Neutrophil (primary cell): ENCODE results near the gene PRDM16.

Source experiments
- H3K27ac ChIP-seq: fragments of 200-600 bp; sonication (generic); 2 replicates; pipeline ENCODE4 v1.5.1; 2016; ENCODE audit warnings: mild to moderate bottlenecking, moderate library complexity
- H3K27me3 ChIP-seq: fragments of 200-600 bp; sonication (generic); 2 replicates; pipeline ENCODE4 v1.6.0; 2016; ENCODE audit warnings: mild to moderate bottlenecking
- H3K36me3 ChIP-seq: fragments of 200-600 bp; sonication (generic); 2 replicates; pipeline ENCODE4 v1.5.1; 2017
- H3K4me1 ChIP-seq, 2 experiments: fragments of 200-600 bp in 1 of 2; sonication (generic) in 1 of 2; 1 replicate in 1 of 2; 2 replicates in 1 of 2; pipeline versions ENCODE4 v1.5.1 to v1.6.1; 2013 to 2016; ENCODE audit warnings: low read depth in 1 of 2, low read length in 1 of 2, mild to moderate bottlenecking in 1 of 2, moderate library complexity in 1 of 2; ENCODE audit not compliant: control insufficient read depth in 1 of 2, insufficient read depth in 1 of 2
- H3K4me3 ChIP-seq, 2 experiments: fragments of 200-600 bp in 1 of 2; sonication (generic) in 1 of 2; 1 replicate in 1 of 2; 2 replicates in 1 of 2; pipeline ENCODE4 v1.5.1; 2013 to 2016; ENCODE audit warnings: low read depth in 1 of 2, low read length in 1 of 2, mild to moderate bottlenecking in 1 of 2, moderate library complexity in 1 of 2
- H3K9me3 ChIP-seq: fragments of 200-600 bp; sonication (generic); 2 replicates; pipeline ENCODE4 v1.5.1; 2016
- TF ChIP-seq, protein P1 (sequence below): fragments of 200-600 bp; sonication (generic); IDR thresholded peaks from 2 replicates; pipeline ENCODE4 v1.5.1; 2016; ENCODE audit warnings: antibody characterized with exemption

PRDM16 gene

DNA sequence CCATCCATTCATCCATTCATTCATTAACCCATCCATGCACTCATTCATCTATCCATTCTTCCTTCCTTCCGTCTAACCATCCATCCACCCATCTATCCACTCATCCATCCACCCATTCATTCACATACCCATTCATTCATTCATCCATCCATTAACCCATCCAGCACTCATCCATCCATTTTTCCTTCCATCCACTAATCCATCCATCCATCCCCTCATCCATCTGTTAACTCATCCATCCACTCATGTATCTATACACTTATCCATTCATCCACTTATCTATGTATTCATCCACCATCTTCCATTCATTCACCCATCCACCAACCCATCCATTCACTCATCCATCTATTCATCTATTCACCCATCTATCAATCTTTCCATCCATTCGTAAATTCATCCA is 107.8 kb downstream of the PRDM16 start:
- Histone ChIP-seq H3K9me3 (peaks cover under 1% of the 10 kb centered on the region), H3K27me3 (peaks cover 52% of the 10 kb centered on the region), H3K36me3 (no peaks in the 10 kb centered on the region), H3K4me1 (no peaks in the 10 kb centered on the region), H3K4me3 (no peak overlapping the region), H3K27ac (no peak overlapping the region)
- TF ChIP-seq, protein P1, sequence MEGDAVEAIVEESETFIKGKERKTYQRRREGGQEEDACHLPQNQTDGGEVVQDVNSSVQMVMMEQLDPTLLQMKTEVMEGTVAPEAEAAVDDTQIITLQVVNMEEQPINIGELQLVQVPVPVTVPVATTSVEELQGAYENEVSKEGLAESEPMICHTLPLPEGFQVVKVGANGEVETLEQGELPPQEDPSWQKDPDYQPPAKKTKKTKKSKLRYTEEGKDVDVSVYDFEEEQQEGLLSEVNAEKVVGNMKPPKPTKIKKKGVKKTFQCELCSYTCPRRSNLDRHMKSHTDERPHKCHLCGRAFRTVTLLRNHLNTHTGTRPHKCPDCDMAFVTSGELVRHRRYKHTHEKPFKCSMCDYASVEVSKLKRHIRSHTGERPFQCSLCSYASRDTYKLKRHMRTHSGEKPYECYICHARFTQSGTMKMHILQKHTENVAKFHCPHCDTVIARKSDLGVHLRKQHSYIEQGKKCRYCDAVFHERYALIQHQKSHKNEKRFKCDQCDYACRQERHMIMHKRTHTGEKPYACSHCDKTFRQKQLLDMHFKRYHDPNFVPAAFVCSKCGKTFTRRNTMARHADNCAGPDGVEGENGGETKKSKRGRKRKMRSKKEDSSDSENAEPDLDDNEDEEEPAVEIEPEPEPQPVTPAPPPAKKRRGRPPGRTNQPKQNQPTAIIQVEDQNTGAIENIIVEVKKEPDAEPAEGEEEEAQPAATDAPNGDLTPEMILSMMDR, result no peak

DNA sequence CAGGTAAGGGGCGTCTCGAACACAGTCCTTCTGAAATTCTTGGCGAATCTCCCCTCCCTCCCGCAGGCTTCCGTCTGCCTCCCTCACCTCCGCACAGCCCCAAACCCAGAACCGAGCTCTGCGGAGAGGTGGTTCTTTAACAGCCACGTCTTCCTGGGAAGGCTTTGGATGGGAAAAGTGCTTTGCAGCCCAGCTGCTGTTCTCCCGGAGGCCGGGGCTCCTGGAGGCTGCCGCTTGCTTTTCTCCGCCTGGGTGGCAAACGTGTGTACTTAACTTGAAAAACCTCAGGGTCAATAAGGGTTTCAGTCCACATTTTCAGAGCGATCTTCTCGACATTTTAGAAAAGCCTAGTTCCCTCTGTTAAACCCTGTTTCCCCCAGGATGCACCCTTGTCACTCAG is 109.3 kb downstream of the PRDM16 start:
- H3K4me1 ChIP-seq, result no peaks in the 10 kb centered on the region
- H3K27ac ChIP-seq, result no peak overlapping the region
- H3K4me3 ChIP-seq, result no peak overlapping the region
- H3K9me3 ChIP-seq, result peaks cover 4% of the 10 kb centered on the region
- H3K36me3 ChIP-seq, result no peaks in the 10 kb centered on the region
- peaks cover 52% of the 10 kb centered on the region for H3K27me3 ChIP-seq
- TF ChIP-seq, protein P1, result no peak

DNA sequence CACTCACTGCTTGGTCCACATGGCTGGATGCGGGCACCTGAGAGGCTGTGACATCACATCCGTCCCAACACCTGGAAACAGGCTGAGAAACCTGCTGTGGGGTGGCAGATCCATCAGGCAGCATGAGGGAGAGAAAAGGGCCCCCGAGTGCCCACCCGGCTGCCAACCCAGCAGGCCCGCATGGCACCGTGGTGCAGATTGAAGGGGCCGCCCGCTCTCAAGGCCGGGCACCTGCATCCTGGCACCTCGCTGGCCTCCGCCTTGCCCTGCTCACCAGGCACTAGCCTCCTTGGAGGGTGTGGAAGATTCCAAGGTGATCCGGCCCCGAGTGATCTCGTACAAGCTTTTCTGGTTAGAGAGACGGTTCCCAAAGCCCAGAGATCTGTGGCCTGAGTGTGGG is 110.5 kb downstream of the PRDM16 start:
- TF ChIP-seq, protein P1, result no peak
- Histone ChIP-seq H3K9me3 (peaks cover 4% of the 10 kb centered on the region), H3K36me3 (no peaks in the 10 kb centered on the region), H3K4me1 (no peaks in the 10 kb centered on the region), H3K4me3 (no peak overlapping the region), H3K27me3 (peaks cover 52% of the 10 kb centered on the region), H3K27ac (no peak overlapping the region)

DNA sequence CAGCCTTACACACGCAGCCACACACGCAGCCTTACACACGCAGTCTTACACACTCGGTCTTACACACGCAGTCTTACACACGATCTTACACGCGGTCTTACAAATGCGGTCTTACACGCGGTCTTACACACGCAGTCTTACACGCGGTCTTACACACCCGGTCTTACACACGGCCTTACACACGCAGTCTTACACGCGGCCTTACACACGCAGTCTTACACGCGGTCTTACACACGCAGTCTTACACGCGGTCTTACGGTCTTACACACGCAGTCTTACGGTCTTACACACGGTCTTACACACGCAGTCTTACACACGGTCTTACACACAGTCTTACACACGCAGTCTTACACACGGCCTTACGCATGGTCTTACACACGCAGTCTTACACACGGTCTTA is 111.9 kb downstream of the PRDM16 start:
- Histone ChIP-seq H3K27me3 (peaks cover 52% of the 10 kb centered on the region), H3K4me1 (no peaks in the 10 kb centered on the region), H3K27ac (no peak overlapping the region), H3K36me3 (no peaks in the 10 kb centered on the region), H3K4me3 (no peak overlapping the region), H3K9me3 (peaks cover 4% of the 10 kb centered on the region)
- TF ChIP-seq, protein P1, result no peak

DNA sequence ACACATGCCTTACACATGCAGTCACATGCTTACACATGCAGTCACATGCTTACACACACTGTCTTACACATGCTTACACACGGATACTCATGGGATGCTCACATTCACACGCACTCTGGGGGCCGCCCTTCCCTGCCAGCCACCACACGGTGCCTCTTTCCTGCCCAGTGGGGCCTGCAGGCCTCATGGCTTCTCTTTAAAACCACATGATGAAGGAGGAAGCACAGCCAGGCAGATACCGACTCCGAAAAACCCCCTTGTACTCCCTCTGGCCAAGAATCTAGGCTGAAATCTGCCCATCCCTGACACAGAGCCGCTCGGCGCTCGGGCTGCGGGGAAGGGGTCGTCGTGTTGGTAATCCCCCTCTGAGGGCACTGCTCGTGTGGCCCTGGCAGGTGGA is 113.0 kb downstream of the PRDM16 start:
- TF ChIP-seq, protein P1, result no peak
- peaks cover 49% of the 10 kb centered on the region for H3K27me3 ChIP-seq
- no peaks in the 10 kb centered on the region for H3K4me1 ChIP-seq
- H3K9me3 ChIP-seq, result peaks cover 4% of the 10 kb centered on the region
- no peak overlapping the region for H3K27ac ChIP-seq
- no peak overlapping the region for H3K4me3 ChIP-seq
- H3K36me3 ChIP-seq, result no peaks in the 10 kb centered on the region

DNA sequence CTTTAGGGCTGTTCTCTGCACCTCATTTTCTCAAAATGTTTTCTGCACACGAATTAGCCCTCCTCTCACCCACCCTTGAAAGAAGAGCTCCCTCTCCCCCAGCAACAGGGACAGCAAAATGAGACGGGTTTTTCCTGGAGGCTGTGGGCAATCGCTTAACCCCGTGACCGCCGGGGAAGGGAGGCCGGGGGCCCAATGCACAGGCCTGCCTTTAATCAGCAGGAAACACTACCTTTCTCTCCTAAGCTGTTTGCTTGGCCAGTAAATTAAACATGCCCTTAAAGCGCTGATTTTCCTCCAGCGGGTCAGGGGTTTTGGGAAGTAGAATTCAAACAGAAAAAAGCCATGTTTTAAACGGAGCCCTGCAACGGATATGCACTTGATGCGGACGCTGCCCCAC is 114.4 kb downstream of the PRDM16 start:
- H3K27me3 ChIP-seq, result peaks cover 55% of the 10 kb centered on the region

More for the DNA sequence above, 114.4 kb downstream of the PRDM16 start:
- Histone ChIP-seq H3K36me3 (no peaks in the 10 kb centered on the region), H3K27ac (no peak overlapping the region), H3K9me3 (peaks cover 4% of the 10 kb centered on the region), H3K4me3 (no peak overlapping the region), H3K4me1 (no peaks in the 10 kb centered on the region)
- TF ChIP-seq, protein P1, result no peak
